ENCODE measurements around the gene SEPTIN3. TPM values are rescaled to one million over a fixed set of nuclear protein-coding genes. Genes with fewer than 3 reads are reported as not detected.

Gene SEPTIN3
- total RNA-seq, 1 experiment from 2014 or later: 3.9 TPM

DNA sequence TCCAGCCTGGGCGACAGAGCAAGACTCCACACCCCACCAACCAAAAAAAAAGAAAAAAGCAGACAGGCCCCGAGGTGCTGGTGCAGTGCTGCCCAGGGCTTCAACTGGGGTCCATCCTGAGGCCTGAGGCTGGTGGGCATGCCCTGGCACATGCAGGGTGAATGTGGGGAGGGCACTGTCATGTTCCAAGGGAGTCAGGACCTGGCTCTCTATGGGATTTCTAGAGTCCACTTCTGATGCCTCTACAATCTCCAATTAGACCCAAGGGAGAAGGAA, 32.4 kb upstream of the SEPTIN3 start:
- DNase-seq (ENCODE audit: low read depth, low spot score): no peak

DNA sequence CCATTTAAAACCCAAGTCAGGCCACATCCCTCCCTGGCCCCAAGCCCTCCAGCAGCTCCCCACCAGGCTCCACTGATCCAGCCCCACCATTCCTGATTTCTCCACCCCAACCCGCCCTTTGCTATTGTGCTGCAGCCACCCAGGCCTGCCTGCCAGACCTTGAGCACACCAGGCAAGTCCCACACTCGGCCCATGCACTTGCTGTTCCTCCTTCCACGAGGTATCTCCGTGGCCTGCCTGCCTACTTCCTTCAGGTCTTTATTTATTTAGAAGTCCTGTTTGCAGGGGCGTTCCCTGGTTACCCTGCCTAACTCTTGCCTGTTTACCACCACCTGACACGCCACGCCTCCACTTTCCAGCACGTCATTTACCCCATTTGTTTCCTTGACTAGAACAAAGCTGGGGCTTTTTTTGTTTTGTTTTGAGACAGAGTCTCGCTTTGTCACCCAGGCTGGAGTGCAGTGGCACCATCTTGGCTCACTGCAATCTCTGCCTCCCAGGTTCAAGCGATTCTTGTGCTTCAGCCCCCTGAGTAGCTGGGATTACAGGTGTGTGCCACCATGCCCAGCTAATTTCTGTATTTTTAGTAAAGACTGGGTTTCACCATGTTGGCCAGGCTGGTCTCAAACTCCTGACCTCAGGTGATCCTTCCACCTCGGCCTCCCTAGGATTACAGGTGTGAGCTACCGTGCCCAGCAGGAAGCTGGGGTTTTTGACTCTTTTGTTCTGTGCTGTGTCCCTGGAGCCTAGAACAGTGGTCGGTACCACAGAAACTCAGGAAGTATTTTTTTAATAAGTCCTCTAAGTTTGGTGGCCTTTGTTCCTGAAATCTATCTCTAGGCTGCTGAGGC, 29.0 kb upstream of the SEPTIN3 start:
- peaks cover 7% of the 10 kb centered on the region for H3K36me3 ChIP-seq (ENCODE audit: control insufficient read depth, insufficient read depth, low read length)
- ATAC-seq (peak; percentile 76), DNase-seq (ENCODE audit: low read depth, low spot score) (no peak)
- intact Hi-C loops (cut with micrococcal nuclease; ENCODE audit: unreplicated experiment): loop anchor here (5.0 kb wide), 1 partner anchor 243 kb away; the partner anchor contains the start of gene MEI1
- TF ChIP-seq POLR2AphosphoS5 (IDR thresholded peaks at IDR 0.05; ENCODE audit: low read depth, low read length): no peak
- TF ChIP-seq, protein P1, sequence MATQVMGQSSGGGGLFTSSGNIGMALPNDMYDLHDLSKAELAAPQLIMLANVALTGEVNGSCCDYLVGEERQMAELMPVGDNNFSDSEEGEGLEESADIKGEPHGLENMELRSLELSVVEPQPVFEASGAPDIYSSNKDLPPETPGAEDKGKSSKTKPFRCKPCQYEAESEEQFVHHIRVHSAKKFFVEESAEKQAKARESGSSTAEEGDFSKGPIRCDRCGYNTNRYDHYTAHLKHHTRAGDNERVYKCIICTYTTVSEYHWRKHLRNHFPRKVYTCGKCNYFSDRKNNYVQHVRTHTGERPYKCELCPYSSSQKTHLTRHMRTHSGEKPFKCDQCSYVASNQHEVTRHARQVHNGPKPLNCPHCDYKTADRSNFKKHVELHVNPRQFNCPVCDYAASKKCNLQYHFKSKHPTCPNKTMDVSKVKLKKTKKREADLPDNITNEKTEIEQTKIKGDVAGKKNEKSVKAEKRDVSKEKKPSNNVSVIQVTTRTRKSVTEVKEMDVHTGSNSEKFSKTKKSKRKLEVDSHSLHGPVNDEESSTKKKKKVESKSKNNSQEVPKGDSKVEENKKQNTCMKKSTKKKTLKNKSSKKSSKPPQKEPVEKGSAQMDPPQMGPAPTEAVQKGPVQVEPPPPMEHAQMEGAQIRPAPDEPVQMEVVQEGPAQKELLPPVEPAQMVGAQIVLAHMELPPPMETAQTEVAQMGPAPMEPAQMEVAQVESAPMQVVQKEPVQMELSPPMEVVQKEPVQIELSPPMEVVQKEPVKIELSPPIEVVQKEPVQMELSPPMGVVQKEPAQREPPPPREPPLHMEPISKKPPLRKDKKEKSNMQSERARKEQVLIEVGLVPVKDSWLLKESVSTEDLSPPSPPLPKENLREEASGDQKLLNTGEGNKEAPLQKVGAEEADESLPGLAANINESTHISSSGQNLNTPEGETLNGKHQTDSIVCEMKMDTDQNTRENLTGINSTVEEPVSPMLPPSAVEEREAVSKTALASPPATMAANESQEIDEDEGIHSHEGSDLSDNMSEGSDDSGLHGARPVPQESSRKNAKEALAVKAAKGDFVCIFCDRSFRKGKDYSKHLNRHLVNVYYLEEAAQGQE (IDR thresholded peaks at IDR 0.05; ENCODE audit: insufficient read depth in 1 of 2, low read depth in 2 of 2, low read length in 1 of 2): no peak
- TF ChIP-seq, protein P2, sequence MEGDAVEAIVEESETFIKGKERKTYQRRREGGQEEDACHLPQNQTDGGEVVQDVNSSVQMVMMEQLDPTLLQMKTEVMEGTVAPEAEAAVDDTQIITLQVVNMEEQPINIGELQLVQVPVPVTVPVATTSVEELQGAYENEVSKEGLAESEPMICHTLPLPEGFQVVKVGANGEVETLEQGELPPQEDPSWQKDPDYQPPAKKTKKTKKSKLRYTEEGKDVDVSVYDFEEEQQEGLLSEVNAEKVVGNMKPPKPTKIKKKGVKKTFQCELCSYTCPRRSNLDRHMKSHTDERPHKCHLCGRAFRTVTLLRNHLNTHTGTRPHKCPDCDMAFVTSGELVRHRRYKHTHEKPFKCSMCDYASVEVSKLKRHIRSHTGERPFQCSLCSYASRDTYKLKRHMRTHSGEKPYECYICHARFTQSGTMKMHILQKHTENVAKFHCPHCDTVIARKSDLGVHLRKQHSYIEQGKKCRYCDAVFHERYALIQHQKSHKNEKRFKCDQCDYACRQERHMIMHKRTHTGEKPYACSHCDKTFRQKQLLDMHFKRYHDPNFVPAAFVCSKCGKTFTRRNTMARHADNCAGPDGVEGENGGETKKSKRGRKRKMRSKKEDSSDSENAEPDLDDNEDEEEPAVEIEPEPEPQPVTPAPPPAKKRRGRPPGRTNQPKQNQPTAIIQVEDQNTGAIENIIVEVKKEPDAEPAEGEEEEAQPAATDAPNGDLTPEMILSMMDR (IDR thresholded peaks at IDR 0.05): no peak
- TF ChIP-seq SIN3A (IDR thresholded peaks at IDR 0.05; ENCODE audit: borderline replicate concordance, insufficient read depth, low read depth, low read length): no peak
- TF ChIP-seq TCF7L2 (IDR thresholded peaks at IDR 0.05; ENCODE audit: low read depth, low read length): no peak
- H3K27ac ChIP-seq (ENCODE audit: low read length): no peak overlapping the region
- no peaks in the 10 kb centered on the region for H3K27me3 ChIP-seq (ENCODE audit: control insufficient read depth, insufficient read depth, low read length)
- H3K4me1 ChIP-seq (ENCODE audit: control insufficient read depth, insufficient read depth, low read length): no peaks in the 10 kb centered on the region; the same call in none of the 2 replicates
- POLR2A ChIA-PET: no interaction called here
- no TSS peak for BruUV-seq (replicated peaks)
- no peak overlapping the region for H3K4me3 ChIP-seq (ENCODE audit: low read depth in 2 of 2, low read length in 2 of 2)
- CTCF ChIA-PET: interaction anchor here (0.6 to 1.8 kb wide), 5 partner anchors 14 to 357 kb away, joined by 4 to 13 read pairs (median 8); no protein-coding TSS in a partner anchor
- H3K9me3 ChIP-seq (ENCODE audit: control insufficient read depth, insufficient read depth, low read depth, low read length): no peaks in the 10 kb centered on the region
- in situ Hi-C loops (cut with HindIII; ENCODE audit: low pct_unique_long_range_greater_than_20kb, low sequenced_read_pairs): no loop called here

More for the DNA sequence above, 32.4 kb upstream of the SEPTIN3 start:
- TF ChIP-seq SIN3A (IDR thresholded peaks at IDR 0.05; ENCODE audit: borderline replicate concordance, insufficient read depth, low read depth, low read length) (no peak), POLR2AphosphoS5 (IDR thresholded peaks at IDR 0.05; ENCODE audit: low read depth, low read length) (no peak), TCF7L2 (IDR thresholded peaks at IDR 0.05; ENCODE audit: low read depth, low read length) (no peak)
- TF ChIP-seq, protein P1 (IDR thresholded peaks at IDR 0.05; ENCODE audit: insufficient read depth in 1 of 2, low read depth in 2 of 2, low read length in 1 of 2): no peak
- TF ChIP-seq, protein P2 (IDR thresholded peaks at IDR 0.05): no peak
- Histone ChIP-seq H3K27ac (ENCODE audit: low read length) (no peak overlapping the region), H3K4me3 (ENCODE audit: low read depth in 2 of 2, low read length in 2 of 2) (no peak overlapping the region), H3K36me3 (ENCODE audit: control insufficient read depth, insufficient read depth, low read length) (no peaks in the 10 kb centered on the region), H3K9me3 (ENCODE audit: control insufficient read depth, insufficient read depth, low read depth, low read length) (no peaks in the 10 kb centered on the region), H3K4me1 (ENCODE audit: control insufficient read depth, insufficient read depth, low read length) (no peaks in the 10 kb centered on the region; the same call in 1 of the 2 replicates), H3K27me3 (ENCODE audit: control insufficient read depth, insufficient read depth, low read length) (no peaks in the 10 kb centered on the region)
- intact Hi-C loops (cut with micrococcal nuclease; ENCODE audit: unreplicated experiment): no loop called here
- ChIA-PET CTCF (no interaction called here), POLR2A (no interaction called here)
- no TSS peak for BruUV-seq (replicated peaks)
- in situ Hi-C loops (cut with HindIII; ENCODE audit: low pct_unique_long_range_greater_than_20kb, low sequenced_read_pairs): no loop called here
- ATAC-seq: no peak
